K562 (cell line): ENCODE results near the gene TMEM101. TPM values are rescaled to one million over a fixed set of nuclear protein-coding genes. Genes with fewer than 3 reads are reported as not detected.

Source experiments
- ATAC-seq: fragments of 200-7000 bp; cut with Tn5 transposase; 3 replicates; pipeline ENCODE4 v1.9.1; 2020; ENCODE audit warnings: moderate library complexity
- BruUV-seq: library from RNA; stranded (reverse); fragments of 400-500 nt; replicated peaks from 2 replicates; lab custom pipeline; 2021; lab: Mats Ljungman, UMichigan
- CTCF ChIA-PET: fragments of 300-600 bp; formaldehyde crosslinking; extraction: SDS; loops from one replicate; lab custom pipeline; 2021; ENCODE audit warnings: low intra/inter-chr PET ratio; lab: Yijun Ruan, JAX
- POLR2A ChIA-PET: fragments of 300-600, 350-650 bp; sonication (Branson Sonifier 250); formaldehyde crosslinking; extraction: SDS; loops from one replicate; lab custom pipeline; 2021; ENCODE audit warnings: antibody characterized with exemption, inconsistent platforms; lab: Yijun Ruan, JAX
- DNase-seq, 4 experiments: peaks; one replicate each; pipeline versions ENCODE4 v3.0.0 to v3.0.0-alpha.2; 2011 to 2018; ENCODE audit warnings: low spot score in 3 of 4, mixed read lengths in 3 of 4; ENCODE audit errors: extremely low read depth in 1 of 4
- FAIRE-seq: peaks from 2 replicates; lab custom pipeline; 2011; peaks lifted over from hg19 to GRCh38; lab: Jason Lieb, UNC
- H2AFZ ChIP-seq: 2 replicates; pipeline ENCODE4 v1.6.0; 2011; ENCODE audit warnings: low read depth, low read length, control low read depth, inconsistent platforms
- H3K27ac ChIP-seq: fragments of 200-600 bp; 3 replicates; pipeline ENCODE4 v1.8.0; 2011; ENCODE audit warnings: low read depth, mild to moderate bottlenecking, control low read depth, inconsistent platforms, low read length, moderate library complexity, mixed read lengths; ENCODE audit errors: extremely low read depth
- H3K27me3 ChIP-seq, 2 experiments: fragments of 300-600 bp in 1 of 2; 2 replicates in 1 of 2; 3 replicates in 1 of 2; pipeline versions ENCODE4 v1.6.0 to v1.8.0; 2011; ENCODE audit warnings: inconsistent platforms in 2 of 2, low read length in 2 of 2, mild to moderate bottlenecking in 1 of 2, mixed read lengths in 1 of 2, moderate library complexity in 1 of 2; ENCODE audit not compliant: control insufficient read depth in 2 of 2, insufficient read depth in 2 of 2
- H3K36me3 ChIP-seq: fragments of 300-600 bp; 3 replicates; pipeline ENCODE4 v1.8.0; 2011; ENCODE audit warnings: mild to moderate bottlenecking, low read length, inconsistent platforms; ENCODE audit not compliant: control insufficient read depth, insufficient read depth
- H3K4me1 ChIP-seq, 2 experiments: fragments of 200-600 bp in 1 of 2; replicated peaks in 1 of 2; 2 replicates in 1 of 2; 3 replicates in 1 of 2; pipeline versions ENCODE4 v1.5.1 to v1.8.0; 2011; ENCODE audit warnings: inconsistent platforms in 2 of 2, low read length in 2 of 2, mild to moderate bottlenecking in 1 of 2, mixed read lengths in 1 of 2, moderate library complexity in 1 of 2; ENCODE audit not compliant: control insufficient read depth in 2 of 2, insufficient read depth in 2 of 2
- H3K4me2 ChIP-seq: 2 replicates; pipeline ENCODE4 v1.6.1; 2011; ENCODE audit warnings: low read length, control low read depth, inconsistent platforms, mixed read lengths; ENCODE audit not compliant: insufficient read depth
- H3K4me3 ChIP-seq: fragments of 200-600 bp; sonication (generic), shearing (Covaris generic); 2 replicates; pipeline ENCODE4 v1.5.1; 2016; ENCODE audit warnings: control low read depth, inconsistent platforms
- H3K79me2 ChIP-seq: fragments of 200-600 bp; 3 replicates; pipeline ENCODE4 v1.8.0; 2011; ENCODE audit warnings: low read length, inconsistent platforms; ENCODE audit not compliant: control insufficient read depth, insufficient read depth
- H3K9ac ChIP-seq, 2 experiments: 2 replicates each; pipeline versions ENCODE4 v1.6.0 to v1.6.1; 2011; ENCODE audit warnings: low read depth in 2 of 2, low read length in 2 of 2, control low read depth in 1 of 2, inconsistent platforms in 1 of 2, mild to moderate bottlenecking in 1 of 2, mixed read lengths in 1 of 2; ENCODE audit not compliant: insufficient read depth in 1 of 2
- H3K9me1 ChIP-seq: one replicate; pipeline ENCODE4 v1.6.0; 2011; ENCODE audit warnings: inconsistent platforms, mild to moderate bottlenecking, low read length, moderate library complexity; ENCODE audit not compliant: control insufficient read depth, insufficient read depth
- H3K9me3 ChIP-seq: replicated peaks from 2 replicates; pipeline ENCODE4 v1.5.1; 2011; ENCODE audit warnings: low read depth, low read length, inconsistent platforms; ENCODE audit not compliant: control insufficient read depth, insufficient read depth
- H4K20me1 ChIP-seq: replicated peaks from 2 replicates; pipeline ENCODE4 v1.6.1; 2011; ENCODE audit warnings: low read length, inconsistent platforms, mixed read lengths; ENCODE audit not compliant: control insufficient read depth, insufficient read depth
- CTBP1 ChIP-seq: fragments of 450-650 bp; IDR thresholded peaks from 2 replicates; pipeline ENCODE4 v1.6.1; 2016; ENCODE audit warnings: borderline replicate concordance
- GABPB2 ChIP-seq: fragments of 250-450 bp; sonication (Bioruptor Pico); conservative IDR thresholded peaks from 2 replicates; pipeline ENCODE4 v1.5.1; 2021; ENCODE audit warnings: mild to moderate bottlenecking
- MITF ChIP-seq: IDR thresholded peaks from 2 replicates; pipeline ENCODE4 v1.6.1; 2014; ENCODE audit warnings: antibody characterized with exemption
- PRPF4 ChIP-seq: fragments of 200-400 bp; formaldehyde crosslinking; IDR thresholded peaks from one replicate; pipeline ENCODE4 v1.6.1; 2017; ENCODE audit warnings: low read length, low read depth, mild to moderate bottlenecking; ENCODE audit not compliant: insufficient read depth, poor library complexity, severe bottlenecking
- SMARCE1 ChIP-seq: fragments of 450-650 bp; IDR thresholded peaks from 2 replicates; pipeline ENCODE4 v1.7.1; 2016; ENCODE audit warnings: mild to moderate bottlenecking
- ZNF133 ChIP-seq: fragments of 250-450 bp; sonication (Bioruptor Pico); IDR thresholded peaks from 2 replicates; pipeline ENCODE4 v1.4.0; 2020; ENCODE audit warnings: mild to moderate bottlenecking
- WGBS: fragments of 100-300 bp; shearing (Covaris generic); methylation state at CpG from one replicate; pipeline ENCODE4 v1.1.6; 2016; ENCODE audit warnings: low coverage, mixed read lengths; ENCODE audit not compliant: insufficient coverage; ENCODE audit errors: missing lambda C conversion rate; 5-methylcytosine and 5-hydroxymethylcytosine counted together
- in situ Hi-C: fragments of 300-500 bp; cut with MboI; formaldehyde crosslinking; loops from 4 replicates; pipeline ENCODE4 v1.15.0; 2018; ENCODE audit warnings: inconsistent platforms, mixed read lengths
- intact Hi-C: fragments of 100-400 bp; cut with micrococcal nuclease; formaldehyde crosslinking; loops from 2 replicates; pipeline ENCODE4 v1.14.2; 2022
- polyA plus RNA-seq, 8 experiments: library from polyadenylated mRNA; depleted of rRNA in 4 of 8; stranded (reverse) in 5 of 8; unstranded in 3 of 8; fragments of >200 nt; fragmentation: Nextera tagmentation in 2 of 8; fragmentation: Illumina TruSeq in 1 of 8; extraction: Ambion mirVana in 2 of 8; extraction: Trizol in 1 of 8; gene quantifications; 2 replicates each; pipeline versions ENCODE4 v1.2.1 to v1.2.3, GENCODE V29; 2011 to 2014; ENCODE audit warnings: inconsistent platforms in 1 of 8, missing spikeins in 1 of 8
- total RNA-seq, 7 experiments: library from RNA; depleted of rRNA in 6 of 7; stranded (reverse); fragments of >200 nt in 6 of 7; fragmentation: Illumina TruSeq in 2 of 7; extraction: Trizol in 2 of 7; gene quantifications; 2 replicates each; pipeline versions ENCODE4 v1.2.1 to v1.2.3, GENCODE V29; 2011 to 2021; ENCODE audit warnings: low replicate concordance in 1 of 7
- TF ChIP-seq, protein P1 (sequence below): IDR thresholded peaks from 2 replicates; pipeline ENCODE4 v1.6.1; 2016; ENCODE audit warnings: missing genetic modification characterization, missing compliant biosample characterization

The TMEM101 gene
- total and polyA plus RNA-seq, 9 of the 15 experiments (the other 6 are each of a cell fraction or from before 2014, with no cell fraction given) = 21.2 to 110 (median 37.8) TPM

GRCh38 chr17:43979011-43979410, 35.8 kb downstream of the TMEM101 start (continued):
- TF ChIP-seq MITF = no peak
- TF ChIP-seq, all 486 proteins: peak for 0

- no peak overlapping the region for H3K9ac ChIP-seq
- in situ Hi-C loops = no loop called here
- H3K79me2 ChIP-seq = no peaks in the 10 kb centered on the region
- no peak overlapping the region for H3K27ac ChIP-seq
- H3K27me3 ChIP-seq = peaks cover 26 to 51% of the 10 kb centered on the region in 2 experiments
- ATAC-seq = no peak
- peaks cover 0 to under 1% of the 10 kb centered on the region in 2 experiments; a peak in 3 of 5 replicates for H3K4me1 ChIP-seq
- H2AFZ ChIP-seq = no peak overlapping the region
- no TSS peak for BruUV-seq
- no peaks in the 10 kb centered on the region for H3K9me1 ChIP-seq
- no peak for TF ChIP-seq SMARCE1
- no peak for TF ChIP-seq PRPF4
- TF ChIP-seq, protein P1, sequence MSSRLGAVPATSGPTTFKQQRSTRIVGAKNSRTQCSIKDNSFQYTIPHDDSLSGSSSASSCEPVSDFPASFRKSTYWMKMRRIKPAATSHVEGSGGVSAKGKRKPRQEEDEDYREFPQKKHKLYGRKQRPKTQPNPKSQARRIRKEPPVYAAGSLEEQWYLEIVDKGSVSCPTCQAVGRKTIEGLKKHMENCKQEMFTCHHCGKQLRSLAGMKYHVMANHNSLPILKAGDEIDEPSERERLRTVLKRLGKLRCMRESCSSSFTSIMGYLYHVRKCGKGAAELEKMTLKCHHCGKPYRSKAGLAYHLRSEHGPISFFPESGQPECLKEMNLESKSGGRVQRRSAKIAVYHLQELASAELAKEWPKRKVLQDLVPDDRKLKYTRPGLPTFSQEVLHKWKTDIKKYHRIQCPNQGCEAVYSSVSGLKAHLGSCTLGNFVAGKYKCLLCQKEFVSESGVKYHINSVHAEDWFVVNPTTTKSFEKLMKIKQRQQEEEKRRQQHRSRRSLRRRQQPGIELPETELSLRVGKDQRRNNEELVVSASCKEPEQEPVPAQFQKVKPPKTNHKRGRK = peak; percentile 57
- no peak for TF ChIP-seq ZNF133 (CRISPR knock-in tag)
- no peak for TF ChIP-seq GABPB2 (CRISPR knock-in tag)
- TF ChIP-seq CTBP1 = no peak
- TF ChIP-seq, all 486 proteins: peak for 1
- Histone ChIP-seq H3K4me3 (no peak overlapping the region), H3K9me3 (no peaks in the 10 kb centered on the region; the same call in 1 of the 2 replicates), H4K20me1 (no peaks in the 10 kb centered on the region), H3K36me3 (no peaks in the 10 kb centered on the region), H3K4me2 (no peak overlapping the region)
- intact Hi-C loops = no loop called here
- WGBS = 17% methylated on average over 2 of the region's 2 CpGs
- ChIA-PET POLR2A (no interaction called here), CTCF (no interaction called here)
- no peak for DNase-seq
- FAIRE-seq = no peak
Observed at GRCh38 chr17:43978078-43978477, 36.7 kb downstream of the TMEM101 start.
